HFFc6 (cell line): Measurements from ENCODE around the gene MAPKAPK5. TPM values are rescaled to one million over a fixed set of nuclear protein-coding genes. Genes with fewer than 3 reads are reported as not detected.
"Not testable (repeated sequence)": the region's sequence is repeated elsewhere in the genome, so short reads cannot be mapped to it uniquely, and the experiment has no call there.

Experiments used
- DNase-seq: peaks from one replicate; pipeline ENCODE4 v3.0.0-alpha.2; 2018
- H3K27ac Mint-ChIP-seq: 2 replicates; pipeline ENCODE4 v1.8.0; 2020; ENCODE audit warnings: mild to moderate bottlenecking, mixed read lengths
- H3K27me3 Mint-ChIP-seq: 2 replicates; pipeline ENCODE4 v1.8.0; 2021; ENCODE audit warnings: mild to moderate bottlenecking, moderate library complexity, mixed read lengths; ENCODE audit not compliant: insufficient read depth
- H3K36me3 Mint-ChIP-seq: 2 replicates; pipeline ENCODE4 v1.8.0; 2021; ENCODE audit warnings: low read depth, mixed read lengths
- H3K4me1 Mint-ChIP-seq: 2 replicates; pipeline ENCODE4 v1.8.0; 2020; ENCODE audit warnings: low read depth, mixed read lengths
- H3K4me3 Mint-ChIP-seq: 2 replicates; pipeline ENCODE4 v1.8.0; 2020; ENCODE audit warnings: mild to moderate bottlenecking, moderate library complexity, mixed read lengths
- H3K9me3 Mint-ChIP-seq: 2 replicates; pipeline ENCODE4 v1.8.0; 2020; ENCODE audit warnings: mild to moderate bottlenecking, mixed read lengths
- CTCF ChIP-seq: fragments of 200-600 bp; sonication (generic); IDR thresholded peaks from 2 replicates; pipeline ENCODE4 v1.5.0; 2021; ENCODE audit warnings: antibody characterized with exemption, mild to moderate bottlenecking
- total RNA-seq, 6 experiments: library from RNA; stranded (reverse); fragmentation: NEBNext Ultra II Directional; extraction: Animal tissue kit (Norgen Biotek cat#: 25700); gene quantifications; 2 replicates in 1 of 6; 3 replicates in 5 of 6; pipeline ENCODE4 v1.2.3, GENCODE V29; 2021

MAPKAPK5 gene
- total RNA-seq, 6 experiments from 2014 or later = 31.2 to 36.7 (median 34.1) TPM

GRCh38 chr12:111803851-111804250 is 38.2 kb upstream of the MAPKAPK5 start:
- DNase-seq = no peak
- no peak for TF ChIP-seq CTCF
- Mint-ChIP-seq H3K36me3 (no peaks in the 10 kb centered on the region; the same call in 1 of the 2 replicates), H3K27me3 (no peaks in the 10 kb centered on the region; the same call in 1 of the 2 replicates), H3K9me3 (no peaks in the 10 kb centered on the region), H3K4me3 (no peak overlapping the region), H3K27ac (no peak overlapping the region), H3K4me1 (no peaks in the 10 kb centered on the region)

- Mint-ChIP-seq H3K9me3 (no peaks in the 10 kb centered on the region), H3K36me3 (no peaks in the 10 kb centered on the region), H3K27ac (no peak overlapping the region), H3K4me1 (no peaks in the 10 kb centered on the region), H3K27me3 (no peaks in the 10 kb centered on the region; the same call in 1 of the 2 replicates), H3K4me3 (no peak overlapping the region)
- no peak for DNase-seq
- no peak for TF ChIP-seq CTCF
Measured at GRCh38 chr12:111806304-111806703, 35.7 kb upstream of the MAPKAPK5 start.

- Mint-ChIP-seq H3K4me3 (no peak overlapping the region), H3K9me3 (no peaks in the 10 kb centered on the region), H3K27me3 (no peaks in the 10 kb centered on the region; the same call in 1 of the 2 replicates), H3K4me1 (no peaks in the 10 kb centered on the region), H3K27ac (no peak overlapping the region), H3K36me3 (no peaks in the 10 kb centered on the region)
- DNase-seq = no peak
- TF ChIP-seq CTCF = no peak
Measured at GRCh38 chr12:111807232-111807631, 34.8 kb upstream of the MAPKAPK5 start.

GRCh38 chr12:111812881-111813741 is 28.9 kb upstream of the MAPKAPK5 start:
- Mint-ChIP-seq H3K36me3 (no peaks in the 10 kb centered on the region), H3K27ac (no peak overlapping the region), H3K4me1 (peaks cover 7% of the 10 kb centered on the region), H3K27me3 (peaks cover 4% of the 10 kb centered on the region; the same call in 1 of the 2 replicates), H3K9me3 (no peaks in the 10 kb centered on the region), H3K4me3 (no peak overlapping the region)
- peak; percentile 60 for DNase-seq
- TF ChIP-seq CTCF = peak; percentile 90

- no peak overlapping the region for H3K27ac Mint-ChIP-seq
- H3K9me3 Mint-ChIP-seq = no peaks in the 10 kb centered on the region
- H3K4me1 Mint-ChIP-seq = peaks cover 17% of the 10 kb centered on the region
- peaks cover 12% of the 10 kb centered on the region for H3K27me3 Mint-ChIP-seq
- TF ChIP-seq CTCF = no peak
- DNase-seq = no peak
- no peak overlapping the region for H3K4me3 Mint-ChIP-seq
- H3K36me3 Mint-ChIP-seq = no peaks in the 10 kb centered on the region
Measured at GRCh38 chr12:111816065-111816615, 25.9 kb upstream of the MAPKAPK5 start.

GRCh38 chr12:111816898-111817297 is 25.1 kb upstream of the MAPKAPK5 start:
- DNase-seq, H3K9me3 Mint-ChIP-seq, H3K27ac Mint-ChIP-seq, H3K4me3 Mint-ChIP-seq, H3K36me3 Mint-ChIP-seq: not testable (repeated sequence)
- peaks cover 15% of the 10 kb centered on the region for H3K27me3 Mint-ChIP-seq
- peaks cover 17% of the 10 kb centered on the region for H3K4me1 Mint-ChIP-seq
